GM20000 (cell line): ENCODE data around the gene TTC27.

Experiments
- DNase-seq: peaks from one replicate; pipeline ENCODE4 v3.0.0; 2012; ENCODE audit warnings: low spot score
- CTCF ChIP-seq: IDR thresholded peaks from 2 replicates; pipeline ENCODE4 v1.5.1; 2012; ENCODE audit warnings: mild to moderate bottlenecking, control low read depth; ENCODE audit errors: extremely low read depth, missing control alignments

The TTC27 gene

GRCh38 chr2:32804205-32804604 is 176.4 kb downstream of the TTC27 start:
- no peak for TF ChIP-seq CTCF
- DNase-seq, result no peak

- TF ChIP-seq CTCF, result no peak
- DNase-seq, result no peak
These were observed 177.6 kb downstream of the TTC27 start for GRCh38 chr2:32805104-32806095.

- no peak for DNase-seq
These were observed 179.0 kb downstream of the TTC27 start for GRCh38 chr2:32806857-32807256.

GRCh38 chr2:32807662-32808061 is 179.8 kb downstream of the TTC27 start:
- no peak for DNase-seq
- no peak for TF ChIP-seq CTCF

More at GRCh38 chr2:32806857-32807256, 179.0 kb downstream of the TTC27 start:
- TF ChIP-seq CTCF, result no peak

GRCh38 chr2:32810909-32811495 is 183.2 kb downstream of the TTC27 start:
- DNase-seq, result no peak
- TF ChIP-seq CTCF, result no peak

GRCh38 chr2:32811696-32812095 is 183.8 kb downstream of the TTC27 start:
- no peak for TF ChIP-seq CTCF

GRCh38 chr2:32812316-32812715 is 184.5 kb downstream of the TTC27 start:
- no peak for TF ChIP-seq CTCF
- no peak for DNase-seq

More at GRCh38 chr2:32811696-32812095, 183.8 kb downstream of the TTC27 start:
- no peak for DNase-seq
